Panc1 (cell line): ENCODE data around the gene RRAGA. TPM values are rescaled to one million over a fixed set of nuclear protein-coding genes. Genes with fewer than 3 reads are reported as not detected.

Source experiments
- ATAC-seq: fragments of 200-7000 bp; cut with Tn5 transposase; 2 replicates; pipeline ENCODE4 v1.9.1; 2020; ENCODE audit warnings: mild to moderate bottlenecking, moderate library complexity
- BruUV-seq: library from RNA; stranded (reverse); fragments of 400-500 nt; replicated peaks from 2 replicates; lab custom pipeline; 2021; lab: Mats Ljungman, UMichigan
- CTCF ChIA-PET: fragments of 300-600 bp; sonication (Branson Sonifier 250); formaldehyde crosslinking; loops from one replicate; lab custom pipeline; 2022; ENCODE audit warnings: antibody characterized with exemption; lab: Charles Lee
- POLR2A ChIA-PET: fragments of 300-600 bp; sonication (Branson Sonifier 250); formaldehyde crosslinking; loops from one replicate; lab custom pipeline; 2022; ENCODE audit warnings: antibody characterized with exemption; lab: Charles Lee
- DNase-seq: peaks from one replicate; pipeline ENCODE4 v3.0.0-alpha.2; 2010; ENCODE audit warnings: low read depth, low spot score
- H3K27ac ChIP-seq: 2 replicates; pipeline ENCODE4 v1.5.1; 2011; ENCODE audit warnings: mild to moderate bottlenecking, low read length, inconsistent platforms
- H3K27me3 ChIP-seq: fragments of 200-500 bp; sonication (Bioruptor generic); 2 replicates; pipeline ENCODE4 v1.6.0; 2014; ENCODE audit warnings: low read length, inconsistent platforms; ENCODE audit not compliant: control insufficient read depth, insufficient read depth
- H3K36me3 ChIP-seq: fragments of 200-500 bp; sonication (Bioruptor generic); 2 replicates; pipeline ENCODE4 v1.5.1; 2014; ENCODE audit warnings: inconsistent platforms, mild to moderate bottlenecking, low read length, moderate library complexity; ENCODE audit not compliant: control insufficient read depth, insufficient read depth
- H3K4me1 ChIP-seq: 2 replicates; pipeline ENCODE4 v1.5.1; 2011; ENCODE audit warnings: inconsistent platforms, mild to moderate bottlenecking, low read length, moderate library complexity; ENCODE audit not compliant: control insufficient read depth, insufficient read depth
- H3K4me3 ChIP-seq, 2 experiments: 2 replicates each; pipeline ENCODE4 v1.5.1; 2011 to 2012; ENCODE audit warnings: low read depth in 2 of 2, low read length in 2 of 2, mild to moderate bottlenecking in 2 of 2, inconsistent platforms in 1 of 2, moderate library complexity in 1 of 2
- H3K9me3 ChIP-seq: fragments of 200-500 bp; sonication (Bioruptor generic); 2 replicates; pipeline ENCODE4 v1.5.1; 2014; ENCODE audit warnings: low read depth, mild to moderate bottlenecking, inconsistent platforms, low read length, moderate library complexity; ENCODE audit not compliant: control insufficient read depth, insufficient read depth
- CTCF ChIP-seq: fragments of 450-650 bp; IDR thresholded peaks from 2 replicates; pipeline ENCODE4 v1.5.1; 2017; ENCODE audit warnings: mild to moderate bottlenecking
- POLR2AphosphoS5 ChIP-seq: IDR thresholded peaks from 2 replicates; pipeline ENCODE4 v1.6.1; 2012; ENCODE audit warnings: mild to moderate bottlenecking, low read depth, low read length, moderate library complexity
- SIN3A ChIP-seq: IDR thresholded peaks from 2 replicates; pipeline ENCODE4 v1.6.1; 2012; ENCODE audit warnings: low read depth, mild to moderate bottlenecking, low read length, moderate library complexity, borderline replicate concordance; ENCODE audit not compliant: insufficient read depth
- TCF7L2 ChIP-seq: IDR thresholded peaks from 2 replicates; pipeline ENCODE4 v1.6.1; 2011; ENCODE audit warnings: mild to moderate bottlenecking, low read depth, low read length, inconsistent platforms
- in situ Hi-C: cut with HindIII; loops from 2 replicates; pipeline ENCODE4 v1.10.0; 2016; ENCODE audit warnings: low sequenced_read_pairs, low pct_unique_long_range_greater_than_20kb
- intact Hi-C: fragments of 100-400 bp; cut with micrococcal nuclease; formaldehyde crosslinking; loops from one replicate; pipeline ENCODE4 v1.10.0; 2022; ENCODE audit not compliant: unreplicated experiment
- total RNA-seq: library from RNA; stranded (reverse); gene quantifications from one replicate; pipeline ENCODE4 v1.2.1, GENCODE V29; 2021; ENCODE audit not compliant: unreplicated experiment
- TF ChIP-seq, protein P1 (sequence below), 2 experiments: IDR thresholded peaks; 2 replicates each; pipeline ENCODE4 v1.6.1; 2011 to 2012; ENCODE audit warnings: low read depth in 2 of 2, control low read depth in 1 of 2, low read length in 1 of 2, mild to moderate bottlenecking in 1 of 2, moderate library complexity in 1 of 2; ENCODE audit not compliant: insufficient read depth in 1 of 2

RRAGA gene
- total RNA-seq, 1 experiment from 2014 or later = 23.5 TPM

- no peaks in the 10 kb centered on the region for H3K36me3 ChIP-seq
- no peak for ATAC-seq
- intact Hi-C loops = loop anchor here (10.0 kb wide), 1 partner anchor 763 kb away; no protein-coding TSS in a partner anchor
Measured at GRCh38 chr9:19027825-19028224, 21.4 kb upstream of the RRAGA start.

DNA sequence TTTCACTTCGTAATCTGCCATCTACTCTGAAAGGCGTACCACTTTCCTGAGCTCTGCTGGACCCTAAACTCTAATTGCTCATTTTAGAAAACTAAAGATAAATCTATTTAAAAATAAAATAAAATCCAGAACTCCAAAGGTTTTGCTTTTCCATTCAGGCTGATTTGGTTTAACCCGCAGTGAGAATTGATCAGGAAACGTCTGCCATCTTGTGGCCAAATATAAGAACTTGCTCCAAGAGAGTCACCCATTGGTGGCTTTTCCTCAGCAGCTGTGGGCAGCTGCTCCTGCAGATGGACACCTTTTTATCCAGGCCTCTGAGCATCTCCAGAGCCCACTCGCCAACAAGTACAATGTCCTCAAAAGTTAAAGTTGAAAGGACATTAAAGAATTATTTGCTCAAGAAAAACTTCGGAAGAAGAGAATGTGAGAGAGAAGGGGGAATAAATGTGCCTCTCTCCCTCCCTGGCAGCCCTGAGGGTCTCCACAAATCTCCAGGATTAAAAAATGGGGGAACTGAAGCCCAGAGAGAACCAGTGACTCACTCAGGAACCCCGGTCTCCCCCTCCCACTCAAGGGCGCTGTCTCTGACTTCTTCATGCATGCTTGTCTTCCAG, 20.3 kb upstream of the RRAGA start:
- Histone ChIP-seq H3K36me3 (no peaks in the 10 kb centered on the region), H3K27me3 (no peaks in the 10 kb centered on the region), H3K4me3 (no peak overlapping the region), H3K9me3 (no peaks in the 10 kb centered on the region), H3K27ac (no peak overlapping the region), H3K4me1 (no peaks in the 10 kb centered on the region)
- intact Hi-C loops (loop anchor here (10.0 kb wide), 1 partner anchor 764 kb away; no protein-coding TSS in a partner anchor), in situ Hi-C loops (no loop called here)
- no TSS peak for BruUV-seq
- DNase-seq = no peak
- ATAC-seq = no peak
- no peak for TF ChIP-seq POLR2AphosphoS5
- peak; percentile 57 for TF ChIP-seq CTCF
- CTCF ChIA-PET = no interaction called here
- POLR2A ChIA-PET = no interaction called here

More at GRCh38 chr9:19027825-19028224, 21.4 kb upstream of the RRAGA start:
- ChIA-PET CTCF (no interaction called here), POLR2A (no interaction called here)
- no peak for DNase-seq
- H3K27me3 ChIP-seq = no peaks in the 10 kb centered on the region
- in situ Hi-C loops = no loop called here
- H3K4me1 ChIP-seq = no peaks in the 10 kb centered on the region
- no TSS peak for BruUV-seq
- TF ChIP-seq POLR2AphosphoS5 (no peak), SIN3A (no peak), CTCF (no peak), TCF7L2 (no peak)
- TF ChIP-seq, protein P1, sequence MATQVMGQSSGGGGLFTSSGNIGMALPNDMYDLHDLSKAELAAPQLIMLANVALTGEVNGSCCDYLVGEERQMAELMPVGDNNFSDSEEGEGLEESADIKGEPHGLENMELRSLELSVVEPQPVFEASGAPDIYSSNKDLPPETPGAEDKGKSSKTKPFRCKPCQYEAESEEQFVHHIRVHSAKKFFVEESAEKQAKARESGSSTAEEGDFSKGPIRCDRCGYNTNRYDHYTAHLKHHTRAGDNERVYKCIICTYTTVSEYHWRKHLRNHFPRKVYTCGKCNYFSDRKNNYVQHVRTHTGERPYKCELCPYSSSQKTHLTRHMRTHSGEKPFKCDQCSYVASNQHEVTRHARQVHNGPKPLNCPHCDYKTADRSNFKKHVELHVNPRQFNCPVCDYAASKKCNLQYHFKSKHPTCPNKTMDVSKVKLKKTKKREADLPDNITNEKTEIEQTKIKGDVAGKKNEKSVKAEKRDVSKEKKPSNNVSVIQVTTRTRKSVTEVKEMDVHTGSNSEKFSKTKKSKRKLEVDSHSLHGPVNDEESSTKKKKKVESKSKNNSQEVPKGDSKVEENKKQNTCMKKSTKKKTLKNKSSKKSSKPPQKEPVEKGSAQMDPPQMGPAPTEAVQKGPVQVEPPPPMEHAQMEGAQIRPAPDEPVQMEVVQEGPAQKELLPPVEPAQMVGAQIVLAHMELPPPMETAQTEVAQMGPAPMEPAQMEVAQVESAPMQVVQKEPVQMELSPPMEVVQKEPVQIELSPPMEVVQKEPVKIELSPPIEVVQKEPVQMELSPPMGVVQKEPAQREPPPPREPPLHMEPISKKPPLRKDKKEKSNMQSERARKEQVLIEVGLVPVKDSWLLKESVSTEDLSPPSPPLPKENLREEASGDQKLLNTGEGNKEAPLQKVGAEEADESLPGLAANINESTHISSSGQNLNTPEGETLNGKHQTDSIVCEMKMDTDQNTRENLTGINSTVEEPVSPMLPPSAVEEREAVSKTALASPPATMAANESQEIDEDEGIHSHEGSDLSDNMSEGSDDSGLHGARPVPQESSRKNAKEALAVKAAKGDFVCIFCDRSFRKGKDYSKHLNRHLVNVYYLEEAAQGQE (IDR thresholded peaks at IDR 0.05; ENCODE audit: insufficient read depth in 1 of 2, low read depth in 2 of 2, low read length in 1 of 2) = no peak
- no peaks in the 10 kb centered on the region for H3K9me3 ChIP-seq
- H3K27ac ChIP-seq = no peak overlapping the region
- no peak overlapping the region for H3K4me3 ChIP-seq
